HG03135 (cell line): ENCODE data around the gene BRME1.
"Not testable (repeated sequence)": the region's sequence is repeated elsewhere in the genome, so short reads cannot be mapped to it uniquely, and the experiment has no call there.

Experiments used
- ATAC-seq: cut with Tn5 transposase; IDR thresholded peaks from one replicate; pipeline ENCODE4 v1.9.1; 2021; ENCODE audit warnings: mild to moderate bottlenecking, moderate library complexity; ENCODE audit not compliant: unreplicated experiment

BRME1 gene

GRCh38 chr19:13929340-13929739, 23.4 kb upstream of the BRME1 start:
- ATAC-seq = no peak

- ATAC-seq = no peak
Observed at GRCh38 chr19:13926715-13927114, 20.8 kb upstream of the BRME1 start.

GRCh38 chr19:13926010-13926409, 20.1 kb upstream of the BRME1 start:
- no peak for ATAC-seq

GRCh38 chr19:13923194-13923987, 17.5 kb upstream of the BRME1 start:
- no peak for ATAC-seq

- ATAC-seq = not testable (repeated sequence)
Observed at GRCh38 chr19:13922118-13922517, 16.2 kb upstream of the BRME1 start.

- no peak for ATAC-seq
Observed at GRCh38 chr19:13920940-13921747, 15.2 kb upstream of the BRME1 start.

GRCh38 chr19:13920524-13920923, 14.6 kb upstream of the BRME1 start:
- ATAC-seq = no peak

GRCh38 chr19:13918726-13919411, 13.0 kb upstream of the BRME1 start:
- no peak for ATAC-seq

- ATAC-seq = no peak
Observed at GRCh38 chr19:13917888-13918406, 12.0 kb upstream of the BRME1 start.

GRCh38 chr19:13914777-13915176, 8.9 kb upstream of the BRME1 start:
- no peak for ATAC-seq

- ATAC-seq = no peak
Observed at GRCh38 chr19:13913352-13913751, 7.4 kb upstream of the BRME1 start.

- no peak for ATAC-seq
Observed at GRCh38 chr19:13909430-13909829, 3.5 kb upstream of the BRME1 start.

GRCh38 chr19:13908674-13909073, 2.8 kb upstream of the BRME1 start:
- ATAC-seq = no peak

GRCh38 chr19:13906910-13907309, 993 bp upstream of the BRME1 start:
- no peak for ATAC-seq

GRCh38 chr19:13906521-13906904, 596 bp upstream of the BRME1 start:
- no peak for ATAC-seq

- no peak for ATAC-seq
Observed at GRCh38 chr19:13902993-13903555, 2.8 kb downstream of the BRME1 start.

- no peak for ATAC-seq
Observed at GRCh38 chr19:13899912-13900584, 5.9 kb downstream of the BRME1 start.

GRCh38 chr19:13899393-13899792, 6.5 kb downstream of the BRME1 start:
- ATAC-seq = no peak

- ATAC-seq = no peak
Observed at GRCh38 chr19:13896227-13896626, 9.7 kb downstream of the BRME1 start.

GRCh38 chr19:13894552-13894951, 11.4 kb downstream of the BRME1 start:
- no peak for ATAC-seq
